GM10266 (cell line): ENCODE results near the gene KIAA0930.
A peak's percentile ranks its signal among the peaks of the same experiment; 100 is the strongest.
"Not testable (repeated sequence)": the region's sequence is repeated elsewhere in the genome, so short reads cannot be mapped to it uniquely, and the experiment has no call there.

Experiments used
- DNase-seq: peaks from one replicate; pipeline ENCODE4 v3.0.0; 2012; ENCODE audit errors: extremely low spot score
- CTCF ChIP-seq: IDR thresholded peaks from 2 replicates; pipeline ENCODE4 v1.5.1; 2012; ENCODE audit warnings: mild to moderate bottlenecking, low read depth; ENCODE audit not compliant: control insufficient read depth, insufficient read depth; ENCODE audit errors: missing control alignments

Gene KIAA0930

GRCh38 chr22:45261407-45262088 lies 20.9 kb upstream of the KIAA0930 start:
- TF ChIP-seq CTCF: no peak
- DNase-seq: no peak

GRCh38 chr22:45260395-45260759 lies 19.7 kb upstream of the KIAA0930 start:
- not testable (repeated sequence) for DNase-seq

GRCh38 chr22:45259754-45260394 lies 19.2 kb upstream of the KIAA0930 start:
- TF ChIP-seq CTCF: no peak
- no peak for DNase-seq

GRCh38 chr22:45257941-45258340 lies 17.2 kb upstream of the KIAA0930 start:
- not testable (repeated sequence) for DNase-seq

- DNase-seq: peak; percentile 65
- no peak for TF ChIP-seq CTCF
Observed at GRCh38 chr22:45254789-45255278, 14.1 kb upstream of the KIAA0930 start.

GRCh38 chr22:45254388-45254787 lies 13.7 kb upstream of the KIAA0930 start:
- DNase-seq: no peak
- TF ChIP-seq CTCF: no peak

GRCh38 chr22:45253039-45253641 lies 12.4 kb upstream of the KIAA0930 start:
- DNase-seq: no peak
- no peak for TF ChIP-seq CTCF

GRCh38 chr22:45251825-45252224 lies 11.1 kb upstream of the KIAA0930 start:
- TF ChIP-seq CTCF: no peak
- no peak for DNase-seq
